HG03342 (cell line): ENCODE measurements around the gene ZNF276.
"Not testable (repeated sequence)": the region's sequence is repeated elsewhere in the genome, so short reads cannot be mapped to it uniquely, and the experiment has no call there.

Experiments
- ATAC-seq: cut with Tn5 transposase; IDR thresholded peaks from one replicate; pipeline ENCODE4 v1.9.1; 2021; ENCODE audit warnings: mild to moderate bottlenecking, moderate library complexity; ENCODE audit not compliant: unreplicated experiment

The ZNF276 gene

DNA sequence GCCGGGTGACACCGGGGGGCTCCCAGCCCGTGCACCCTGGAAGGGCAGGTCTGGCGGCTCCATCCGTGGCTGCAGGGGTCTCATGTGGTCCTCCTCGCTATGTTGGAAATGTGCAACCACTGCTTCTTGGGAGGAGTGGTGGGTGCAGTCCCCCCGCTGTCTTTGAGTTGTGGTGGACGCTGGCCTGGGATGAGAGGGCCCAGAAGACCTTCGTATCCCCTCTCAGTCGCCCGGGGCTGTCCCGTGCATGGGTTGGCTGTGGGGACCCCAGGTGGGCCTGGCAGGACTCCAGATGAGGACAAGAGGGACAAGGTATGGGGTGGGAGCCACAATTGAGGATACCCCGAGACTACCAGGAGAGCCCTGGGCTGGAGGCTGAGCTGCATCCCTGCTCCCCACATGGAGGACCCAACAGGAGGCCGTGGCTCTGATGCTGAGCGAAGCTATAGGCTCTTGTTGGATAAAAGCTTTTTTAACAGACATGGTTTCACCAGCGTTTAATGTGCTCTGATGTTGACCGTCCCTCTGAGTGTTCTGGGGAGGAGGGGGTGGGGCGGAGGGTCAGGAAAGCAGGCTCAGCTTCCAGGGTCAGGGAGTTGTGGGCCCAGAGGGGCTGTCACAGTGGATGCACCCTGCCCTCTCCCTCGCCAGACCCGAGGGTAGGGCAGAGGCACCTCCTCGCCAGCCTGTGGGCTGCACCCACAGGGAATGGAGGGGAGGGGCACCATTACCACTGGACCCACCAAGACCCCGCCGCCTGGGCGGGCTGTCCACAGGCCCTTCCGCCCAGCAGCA lies 25.3 kb upstream of the ZNF276 start:
- ATAC-seq: no peak

DNA sequence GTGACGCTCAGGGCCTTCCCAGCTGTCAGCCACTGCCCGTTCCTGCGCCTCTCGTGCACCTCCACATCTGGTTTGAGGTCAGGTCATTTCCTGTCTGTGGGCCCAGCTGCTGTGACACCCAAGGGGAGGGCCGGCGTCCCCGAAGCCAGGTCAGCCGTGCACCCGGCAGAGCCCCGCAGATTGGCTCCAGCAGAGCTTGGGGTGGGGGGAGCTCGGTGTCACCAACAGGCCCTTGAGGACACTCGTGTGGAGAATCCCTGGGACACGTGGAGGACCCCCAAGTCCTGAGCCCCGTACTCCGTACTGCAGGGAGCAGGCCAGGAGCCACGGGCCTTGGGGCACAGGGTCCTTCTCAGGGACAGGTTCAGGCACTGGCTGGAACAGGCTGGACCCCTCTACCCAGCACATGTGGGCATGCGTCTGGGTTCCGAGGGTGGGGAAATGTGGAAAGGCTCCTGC lies 24.6 kb upstream of the ZNF276 start:
- no peak for ATAC-seq

DNA sequence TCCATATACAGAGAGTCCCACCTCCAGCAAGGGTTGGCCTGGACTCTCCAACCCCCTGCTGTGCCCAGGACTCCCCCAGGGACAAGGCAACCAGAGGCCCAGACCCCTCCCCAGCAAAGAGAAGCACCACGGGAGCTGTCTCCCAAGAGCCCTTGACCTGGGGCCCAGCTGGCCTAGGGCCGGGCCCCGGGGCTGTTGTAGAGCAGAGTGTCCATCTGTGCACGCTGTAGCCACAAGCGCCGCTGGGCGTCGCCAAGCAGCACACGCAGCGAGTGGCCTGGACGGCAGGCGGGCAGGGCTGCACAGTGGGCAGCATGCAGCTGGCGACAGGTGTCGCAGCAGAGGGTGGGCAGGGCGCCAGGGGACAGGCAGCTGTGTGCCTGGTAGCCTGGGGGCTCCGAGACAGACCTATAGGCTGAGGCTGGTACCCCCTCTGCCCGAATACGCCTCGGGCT lies 24.1 kb upstream of the ZNF276 start:
- ATAC-seq: no peak

DNA sequence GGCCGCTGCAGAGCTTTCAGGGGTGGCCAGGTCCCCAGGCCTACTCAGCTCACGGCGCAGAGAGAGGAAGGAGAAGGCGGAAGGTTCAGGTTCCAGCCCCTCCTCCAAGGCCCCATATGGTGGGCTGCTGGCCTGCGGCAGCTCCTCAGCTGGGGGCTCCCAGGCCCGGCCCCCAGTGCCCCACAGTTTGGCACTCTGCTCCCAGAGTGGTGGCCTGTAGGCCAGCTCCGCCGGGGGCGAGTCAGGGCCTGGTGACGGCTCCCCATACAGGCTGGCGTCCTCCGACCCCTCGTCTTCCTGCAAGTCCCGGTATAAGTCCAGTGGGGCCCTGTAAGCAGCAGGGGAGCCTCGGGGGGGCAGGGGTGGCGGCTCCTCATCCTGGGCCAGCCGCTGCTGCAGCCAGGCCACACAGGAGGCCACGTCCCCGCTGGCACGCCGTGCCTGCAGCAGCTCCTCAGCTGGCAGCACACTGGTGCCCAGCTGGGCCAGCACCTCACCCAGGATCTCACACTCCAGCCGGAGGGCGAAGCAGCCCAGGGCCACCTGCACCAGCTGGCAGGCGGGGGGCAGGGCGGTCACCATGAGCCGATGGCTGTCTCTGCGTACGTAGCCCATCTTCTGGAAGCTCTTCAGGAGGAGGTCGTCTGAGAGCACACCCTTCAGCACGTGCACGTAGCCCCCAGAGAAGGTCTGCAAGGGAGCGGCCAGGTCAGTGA lies 23.6 kb upstream of the ZNF276 start:
- ATAC-seq: no peak

DNA sequence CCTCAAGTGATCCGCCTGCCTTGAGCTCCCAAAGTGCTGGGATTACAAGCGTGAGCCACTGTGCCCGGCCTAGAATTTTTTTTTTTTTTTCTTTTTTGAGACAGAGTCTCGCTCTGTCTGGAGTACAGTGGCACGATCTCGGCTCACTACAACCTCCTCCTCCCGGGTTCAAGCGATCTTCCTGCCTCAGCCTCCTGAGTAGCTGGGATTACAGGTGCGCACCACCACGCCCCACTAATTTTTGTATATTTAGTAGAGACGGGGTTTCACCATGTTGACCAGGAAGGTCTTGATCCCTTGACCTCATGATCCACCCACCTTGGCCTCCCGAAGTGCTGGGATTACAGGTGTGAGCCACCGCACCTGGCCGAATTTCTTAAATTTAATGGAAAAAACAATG lies 22.6 kb upstream of the ZNF276 start:
- ATAC-seq: not testable (repeated sequence)

DNA sequence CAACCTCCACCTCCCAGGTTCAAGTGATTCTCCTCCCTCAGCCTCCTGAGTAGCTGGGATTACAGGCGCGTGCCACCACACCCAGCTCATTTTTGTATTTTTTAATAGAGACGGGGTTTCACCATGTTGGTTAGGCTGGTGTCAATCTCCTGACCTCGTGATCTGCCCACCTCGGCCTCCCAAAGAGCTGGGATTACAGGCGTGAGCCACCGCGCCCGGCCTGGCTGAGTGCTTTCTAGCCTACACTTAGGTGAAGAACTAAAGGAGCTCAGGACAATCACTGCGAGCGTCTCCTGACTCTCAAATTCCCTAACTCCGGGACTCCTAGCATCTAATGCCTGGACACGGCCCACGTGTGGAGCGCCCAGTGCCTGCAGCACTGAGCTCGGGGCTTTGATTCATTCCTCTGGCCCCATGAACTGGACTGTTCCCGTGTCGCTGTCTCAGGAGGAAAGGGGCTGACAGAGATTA lies 21.7 kb upstream of the ZNF276 start:
- not testable (repeated sequence) for ATAC-seq

DNA sequence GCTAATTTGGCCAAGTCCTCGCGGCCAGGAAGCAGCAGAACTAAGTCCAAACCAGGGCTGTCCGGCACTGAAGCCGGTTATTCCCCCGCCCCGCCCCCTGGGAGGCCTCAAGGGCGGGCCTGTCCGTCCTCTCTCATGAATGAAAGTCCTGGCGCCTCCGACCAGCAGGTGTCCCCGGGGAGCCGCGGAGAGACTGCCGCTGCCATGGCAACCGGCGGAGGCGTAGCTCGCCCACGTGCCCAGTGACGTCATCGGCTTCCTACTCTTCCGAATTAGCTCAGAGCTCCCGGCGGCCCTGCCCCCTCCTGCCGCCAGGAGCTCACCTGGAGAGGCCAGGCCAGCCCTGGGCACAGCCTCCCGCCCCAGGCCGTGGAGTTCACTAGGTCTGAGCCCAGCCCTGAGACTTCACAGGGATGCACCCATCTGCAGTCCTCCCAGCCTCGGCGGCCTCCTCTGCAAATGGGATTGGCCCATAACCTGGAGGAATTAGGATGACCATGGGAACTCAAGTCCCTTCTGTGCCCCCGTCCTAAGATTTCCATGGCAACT lies 21.2 kb upstream of the ZNF276 start:
- peak; percentile 44 for ATAC-seq

DNA sequence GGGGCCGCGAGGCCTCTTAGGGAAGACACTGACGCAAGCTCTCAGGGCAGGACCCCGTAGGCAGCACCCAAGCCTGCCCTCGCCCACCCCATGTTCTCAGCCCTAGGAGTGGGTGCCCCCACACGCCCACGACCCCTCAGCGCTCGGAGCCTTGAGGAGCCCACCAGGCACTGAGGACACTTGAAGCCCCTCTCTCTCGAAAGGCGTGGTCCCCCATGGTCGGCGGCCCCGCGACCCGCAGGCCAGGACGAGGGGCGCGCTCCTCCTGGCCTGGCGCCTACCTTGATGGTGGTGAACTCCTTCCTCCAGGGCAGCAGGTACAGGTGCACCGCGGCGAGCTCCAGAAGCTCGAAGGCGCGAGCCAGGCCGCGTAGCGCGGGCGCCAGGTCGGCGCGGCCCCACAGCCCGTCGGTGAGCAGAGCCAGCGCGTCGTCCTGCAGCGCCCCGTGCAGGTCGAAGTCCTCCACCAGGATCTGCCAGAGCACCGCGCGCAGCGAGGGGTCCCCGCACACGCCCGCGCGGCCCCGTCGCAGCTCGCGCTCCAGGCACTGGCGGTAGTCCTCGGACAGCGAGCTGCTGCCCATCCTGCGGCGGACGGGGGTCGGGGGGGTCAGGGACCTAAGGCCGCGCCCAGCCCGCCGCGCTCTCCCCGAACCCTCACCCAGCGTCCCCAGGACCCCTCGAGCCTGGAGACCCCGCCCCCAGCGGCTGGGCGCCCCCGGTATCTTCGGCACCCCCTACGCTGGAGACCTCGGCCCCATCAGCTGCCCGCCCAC lies 20.5 kb upstream of the ZNF276 start:
- no peak for ATAC-seq

DNA sequence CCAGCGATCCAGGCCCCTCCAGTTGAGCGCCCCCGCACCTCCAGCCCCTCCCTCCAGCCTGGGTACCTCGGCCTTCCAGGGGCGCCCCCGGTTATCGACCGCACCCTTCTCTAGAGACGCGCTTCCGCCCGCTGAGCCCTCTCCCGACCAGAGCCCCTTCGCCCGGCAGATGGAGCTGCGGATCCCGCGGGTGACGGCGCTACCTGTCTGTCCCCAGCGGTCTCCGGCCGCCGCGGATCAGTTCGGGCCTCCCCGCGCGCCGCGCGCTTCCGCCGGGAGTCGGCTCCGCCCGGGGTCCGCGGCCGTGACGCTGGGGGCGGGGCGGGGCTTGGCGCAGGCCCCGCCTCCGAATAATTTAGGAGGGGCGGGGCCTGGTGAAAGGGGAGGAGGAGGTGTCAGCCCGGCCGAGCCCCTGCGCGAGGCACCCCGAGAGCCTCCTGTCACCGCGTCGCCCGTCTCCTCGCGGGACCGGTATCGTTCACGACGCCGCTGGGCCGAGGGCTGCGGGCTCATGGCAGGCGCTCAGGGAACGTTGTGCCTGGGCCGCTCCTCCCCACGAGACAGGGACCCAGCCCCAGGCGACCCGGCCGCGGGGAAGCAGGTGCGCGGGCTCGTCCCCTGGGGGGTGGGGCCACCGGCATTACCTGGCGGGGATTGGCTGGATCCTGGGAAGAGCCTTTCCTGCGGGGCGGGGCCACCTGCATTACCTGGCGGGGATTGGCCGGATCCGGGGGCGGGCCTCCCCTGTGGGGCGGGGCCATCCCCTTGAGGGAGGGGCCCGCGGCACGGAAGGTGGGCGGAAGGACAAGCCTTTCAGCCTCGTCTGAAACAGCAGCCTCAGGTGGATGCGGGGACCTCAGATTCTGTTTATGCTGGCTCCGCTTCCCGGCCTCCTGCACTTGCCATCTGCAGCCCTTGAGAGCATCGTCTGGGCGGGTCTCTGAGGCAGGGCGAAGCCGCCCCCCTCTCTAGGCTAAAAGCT lies 19.6 kb upstream of the ZNF276 start, which contains the start of gene SPATA2L:
Gene SPATA2L, minus strand, starts transcription at position 281 of the 982 bp plus-strand sequence. CDS start 473 bp downstream, outside the sequence.
- ATAC-seq: peak; percentile 59

DNA sequence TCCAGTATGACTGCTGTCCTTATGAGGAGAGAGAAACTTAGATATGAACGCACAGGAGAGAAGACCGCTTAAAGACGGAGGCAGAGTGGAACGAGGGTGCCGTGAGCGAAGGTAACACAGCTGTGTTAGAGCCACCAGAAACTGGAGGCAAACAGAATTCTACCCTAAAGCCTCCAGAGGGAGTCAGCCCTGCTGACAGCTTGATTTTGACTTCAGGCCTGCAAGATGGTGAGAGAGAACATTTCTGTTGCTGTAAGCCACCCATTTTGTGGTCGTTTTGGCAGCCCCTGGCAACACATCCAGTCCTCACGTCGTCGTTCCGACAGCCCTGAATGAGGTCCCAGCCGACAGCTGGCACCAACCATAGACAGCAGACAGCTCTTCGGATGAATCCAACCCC lies 17.1 kb upstream of the ZNF276 start:
- no peak for ATAC-seq

DNA sequence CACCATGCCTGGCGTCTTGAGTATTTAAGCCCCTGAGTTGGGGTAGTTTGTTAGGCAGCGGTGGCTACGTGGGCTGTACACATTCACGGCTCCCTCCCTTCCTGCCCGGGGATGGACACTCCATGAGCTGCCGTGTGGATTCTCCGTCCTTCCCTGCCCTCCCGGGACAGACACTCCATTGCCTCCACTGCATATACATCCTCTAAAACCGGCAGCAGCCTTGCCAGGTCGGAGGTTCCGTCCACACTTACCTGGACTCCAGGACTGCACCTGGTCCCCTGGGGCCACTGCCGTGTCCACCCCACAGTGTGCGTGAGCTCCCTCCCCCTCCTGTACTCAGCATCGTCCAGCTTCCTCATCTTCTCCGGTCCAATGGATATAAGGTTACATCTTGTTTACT lies 16.3 kb upstream of the ZNF276 start:
- ATAC-seq: no peak

DNA sequence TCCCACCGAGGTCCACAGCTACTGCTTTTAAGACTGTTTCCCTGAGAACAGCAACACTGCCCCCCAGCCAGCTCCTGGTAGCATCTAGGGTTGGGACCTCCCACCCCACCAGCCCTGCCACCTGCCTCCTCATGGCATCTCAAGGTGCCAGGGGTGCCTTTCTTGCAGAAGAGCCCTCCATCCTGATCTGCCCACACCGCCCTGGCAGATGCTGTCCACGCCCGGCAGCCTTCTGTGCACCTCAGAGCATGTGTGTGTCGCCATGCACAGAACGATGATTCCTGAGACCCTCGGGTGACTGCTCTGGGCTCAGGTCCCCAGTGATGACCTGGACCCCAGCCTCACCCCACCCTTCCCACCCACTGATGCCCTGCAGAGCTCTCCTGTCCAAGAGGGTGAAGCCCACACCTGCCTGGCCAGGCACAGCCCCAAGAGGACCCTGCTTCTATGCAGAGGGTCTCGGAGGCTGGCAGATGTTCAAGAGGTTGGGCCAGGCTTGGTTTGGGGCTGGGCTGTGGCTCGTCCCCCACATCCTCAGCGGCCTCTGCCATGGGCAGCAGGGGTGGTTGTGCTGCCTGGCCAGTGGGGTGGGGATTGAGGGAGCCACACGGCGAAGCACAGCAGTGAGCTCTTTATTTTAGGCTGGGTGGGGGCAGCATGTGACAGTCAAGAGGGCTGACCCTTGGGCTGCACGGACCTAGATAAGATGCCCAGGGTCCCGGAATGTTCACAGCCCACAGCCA lies 14.6 kb upstream of the ZNF276 start:
- ATAC-seq: no peak

DNA sequence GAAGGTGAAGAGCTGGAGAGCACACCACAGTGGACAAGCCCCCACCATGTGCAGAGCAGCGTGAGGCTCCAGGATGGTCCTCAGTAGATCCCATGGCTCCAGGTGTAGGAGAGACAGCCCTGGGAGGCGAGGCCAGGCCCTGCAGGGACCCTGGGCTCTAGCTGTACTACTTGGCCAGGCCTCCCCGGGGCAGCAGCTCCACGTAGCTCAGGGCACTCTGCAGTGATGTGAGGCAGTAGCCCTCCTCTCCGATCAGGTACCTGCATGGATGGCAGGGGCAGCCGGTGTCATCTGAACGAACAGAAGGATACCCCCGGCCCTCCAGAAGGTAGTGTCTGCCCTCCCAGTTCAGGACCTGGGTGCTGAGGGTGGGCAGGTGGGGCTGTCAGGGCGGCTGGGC lies 13.6 kb upstream of the ZNF276 start:
- no peak for ATAC-seq

DNA sequence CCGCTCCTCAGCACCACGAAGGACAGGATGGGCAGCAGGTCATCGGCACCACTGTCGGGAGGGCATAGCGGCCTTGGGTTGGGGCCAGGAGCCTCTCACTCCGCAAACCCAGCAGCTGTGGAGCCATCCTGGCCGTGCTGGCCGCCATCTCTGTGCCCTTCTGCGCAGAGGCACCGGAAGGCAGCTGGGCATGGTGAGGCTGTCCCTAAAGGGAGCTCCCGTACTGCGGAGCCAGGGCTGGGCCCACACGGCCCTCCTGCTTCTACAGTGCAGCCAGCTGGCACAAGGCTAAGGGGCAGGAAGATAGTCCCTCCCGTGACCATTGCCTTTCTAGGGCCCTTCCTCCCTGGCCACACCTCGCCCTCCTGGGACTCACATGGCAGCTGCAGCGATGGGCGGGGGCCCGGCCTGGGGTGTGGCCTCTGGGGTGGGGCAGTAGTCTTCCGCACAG lies 12.8 kb upstream of the ZNF276 start:
- no peak for ATAC-seq

DNA sequence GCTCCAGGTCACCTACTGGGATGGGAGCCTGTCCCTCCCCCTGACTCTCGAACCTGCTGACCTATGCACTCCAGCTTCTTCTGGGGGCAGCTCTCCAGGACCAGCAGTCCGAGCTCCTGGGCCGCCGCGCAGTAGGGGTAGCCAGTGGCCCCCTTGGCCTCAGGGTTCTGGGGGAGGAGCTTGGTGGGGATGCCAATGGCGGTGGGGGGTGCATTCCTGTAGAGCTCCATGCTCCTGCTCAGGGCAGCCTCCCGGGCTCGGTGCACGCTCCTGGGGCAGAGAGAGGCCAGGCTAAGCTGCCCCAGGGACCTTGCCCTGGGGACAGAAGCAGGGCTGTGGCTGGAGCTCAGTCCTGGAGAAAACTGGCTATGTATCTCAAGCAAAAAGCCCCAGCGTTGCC lies 12.2 kb upstream of the ZNF276 start:
- no peak for ATAC-seq

DNA sequence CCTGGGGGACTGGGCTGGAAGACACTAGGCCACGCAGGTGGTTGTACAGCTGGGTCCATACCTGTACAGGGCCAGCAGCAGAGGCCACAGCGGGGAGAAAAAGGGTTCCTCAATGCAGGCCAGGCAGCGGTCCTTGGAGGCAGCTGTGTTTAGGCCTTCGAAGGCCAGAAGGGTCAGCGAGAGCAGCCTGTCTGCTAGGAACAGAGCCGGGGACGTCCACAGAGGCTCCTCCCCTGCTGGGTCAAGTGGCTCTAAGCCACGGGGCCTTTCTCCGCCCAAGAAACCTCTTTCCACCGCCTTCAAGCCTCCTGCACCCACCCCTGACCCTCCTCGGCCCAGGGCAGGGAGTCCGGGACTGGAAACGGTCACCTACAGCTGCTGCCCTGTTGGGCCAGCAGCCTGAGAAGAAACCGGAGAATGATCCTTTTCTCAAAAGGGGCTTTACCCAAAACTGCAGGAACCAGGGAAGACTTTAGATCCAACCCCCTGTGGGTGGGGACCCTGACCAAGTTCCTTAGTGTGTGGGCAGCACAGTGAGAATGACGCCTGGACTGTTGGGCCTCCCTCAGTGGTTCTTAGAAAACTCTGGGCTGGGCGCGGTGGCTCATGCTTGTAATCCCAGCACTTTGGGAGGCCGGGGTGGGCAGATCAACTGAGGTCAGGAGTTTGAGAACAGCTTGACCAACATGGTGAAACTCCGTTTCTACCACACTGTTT lies 11.5 kb upstream of the ZNF276 start:
- no peak for ATAC-seq

DNA sequence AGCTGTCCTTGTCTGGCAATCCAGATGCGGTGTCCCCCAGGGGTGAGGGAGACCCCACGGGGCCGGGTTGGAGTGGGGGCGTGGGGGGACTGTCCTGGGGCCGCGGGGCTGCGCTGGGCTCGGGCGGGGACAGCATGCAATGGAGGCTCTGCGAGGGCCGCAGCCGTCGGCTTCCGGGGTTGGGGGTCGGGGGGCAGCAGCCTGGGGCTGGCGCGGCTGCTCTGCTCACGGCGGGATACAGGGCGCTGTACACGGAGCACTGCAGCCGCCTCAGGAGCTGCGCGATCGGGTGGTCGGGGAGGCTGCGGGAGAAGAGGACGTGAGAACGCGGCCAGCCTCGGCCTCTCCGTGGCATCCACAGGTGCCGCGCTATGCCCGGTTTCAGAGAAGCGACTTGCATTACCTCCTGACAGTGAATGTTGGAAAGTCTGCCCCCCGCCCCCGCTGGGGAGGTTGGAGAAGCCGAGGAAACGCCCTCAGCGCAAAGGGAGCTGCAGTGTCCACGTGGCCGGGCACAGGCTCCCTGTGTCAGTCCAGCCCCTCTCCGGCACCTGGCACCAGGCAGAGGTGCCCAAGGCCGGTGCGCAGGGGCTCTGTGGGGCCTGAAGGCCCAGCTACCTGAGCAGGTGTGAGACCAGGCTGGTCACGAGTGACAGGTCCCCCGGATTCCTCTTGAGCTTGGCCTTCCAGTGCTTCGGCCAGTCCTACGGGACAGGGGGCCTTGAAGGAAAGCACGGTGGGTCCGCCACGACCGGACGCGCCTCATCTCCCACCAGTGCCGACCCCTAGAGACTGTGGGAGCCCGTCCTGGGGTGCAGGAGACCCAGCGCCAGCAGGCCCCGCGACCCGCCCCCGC lies 10.4 kb upstream of the ZNF276 start:
- ATAC-seq: no peak
